SK-N-SH treated with all-trans-retinoic acid at 6 μM for 48 hours (cell line): Measurements from ENCODE around the gene ARHGAP22.

Experiments
- ESRRG ChIP-seq: fragments of 250-450 bp; sonication (Bioruptor Pico); IDR thresholded peaks from 2 replicates; pipeline ENCODE4 v1.6.1; 2021; ENCODE audit warnings: mild to moderate bottlenecking
- ISL1 ChIP-seq: fragments of 250-450 bp; sonication (Bioruptor Pico); IDR thresholded peaks from 2 replicates; pipeline ENCODE4 v2.1.2; 2022; ENCODE audit warnings: mild to moderate bottlenecking, moderate library complexity
- OSR1 ChIP-seq: fragments of 250-450 bp; sonication (Bioruptor Pico); IDR thresholded peaks from 2 replicates; pipeline ENCODE4 v1.8.0; 2022; ENCODE audit warnings: moderate library complexity, mild to moderate bottlenecking, inconsistent platforms
- PPARA ChIP-seq: fragments of 250-450 bp; sonication (Bioruptor Pico); IDR thresholded peaks from 2 replicates; pipeline ENCODE4 v1.5.0; 2020; ENCODE audit warnings: mild to moderate bottlenecking, borderline replicate concordance
- RARB ChIP-seq: fragments of 250-450 bp; sonication (Bioruptor Pico); IDR thresholded peaks from 2 replicates; pipeline ENCODE4 v1.8.0; 2021; ENCODE audit warnings: mild to moderate bottlenecking, moderate library complexity
- ZC3H10 ChIP-seq: fragments of 250-450 bp; sonication (Bioruptor Pico); IDR thresholded peaks from 2 replicates; pipeline ENCODE4 v1.5.1; 2021; ENCODE audit warnings: mild to moderate bottlenecking, moderate library complexity
- ZFP3 ChIP-seq: fragments of 250-450 bp; sonication (Bioruptor Pico); IDR thresholded peaks from 2 replicates; pipeline ENCODE4 v1.5.0; 2020; ENCODE audit warnings: mild to moderate bottlenecking, moderate library complexity
- ZFP30 ChIP-seq: fragments of 450-650 bp; formaldehyde crosslinking; IDR thresholded peaks from 2 replicates; pipeline ENCODE4 v1.5.0; 2022; ENCODE audit warnings: mild to moderate bottlenecking, moderate library complexity
- ZNF565 ChIP-seq: fragments of 450-650 bp; formaldehyde crosslinking; conservative IDR thresholded peaks from 2 replicates; pipeline ENCODE4 v1.5.0; 2020; ENCODE audit warnings: low read depth, mild to moderate bottlenecking, moderate library complexity
- TF ChIP-seq, protein P1 (sequence below): fragments of 250-450 bp; sonication (Bioruptor Pico); IDR thresholded peaks from 2 replicates; pipeline ENCODE4 v1.8.0; 2020; ENCODE audit warnings: mild to moderate bottlenecking, moderate library complexity, borderline replicate concordance
- TF ChIP-seq, protein P2 (sequence below): fragments of 250-450 bp; sonication (Bioruptor Pico); IDR thresholded peaks from 2 replicates; pipeline ENCODE4 v1.8.0; 2021; ENCODE audit warnings: low read depth, mild to moderate bottlenecking, moderate library complexity, borderline replicate concordance

DNA sequence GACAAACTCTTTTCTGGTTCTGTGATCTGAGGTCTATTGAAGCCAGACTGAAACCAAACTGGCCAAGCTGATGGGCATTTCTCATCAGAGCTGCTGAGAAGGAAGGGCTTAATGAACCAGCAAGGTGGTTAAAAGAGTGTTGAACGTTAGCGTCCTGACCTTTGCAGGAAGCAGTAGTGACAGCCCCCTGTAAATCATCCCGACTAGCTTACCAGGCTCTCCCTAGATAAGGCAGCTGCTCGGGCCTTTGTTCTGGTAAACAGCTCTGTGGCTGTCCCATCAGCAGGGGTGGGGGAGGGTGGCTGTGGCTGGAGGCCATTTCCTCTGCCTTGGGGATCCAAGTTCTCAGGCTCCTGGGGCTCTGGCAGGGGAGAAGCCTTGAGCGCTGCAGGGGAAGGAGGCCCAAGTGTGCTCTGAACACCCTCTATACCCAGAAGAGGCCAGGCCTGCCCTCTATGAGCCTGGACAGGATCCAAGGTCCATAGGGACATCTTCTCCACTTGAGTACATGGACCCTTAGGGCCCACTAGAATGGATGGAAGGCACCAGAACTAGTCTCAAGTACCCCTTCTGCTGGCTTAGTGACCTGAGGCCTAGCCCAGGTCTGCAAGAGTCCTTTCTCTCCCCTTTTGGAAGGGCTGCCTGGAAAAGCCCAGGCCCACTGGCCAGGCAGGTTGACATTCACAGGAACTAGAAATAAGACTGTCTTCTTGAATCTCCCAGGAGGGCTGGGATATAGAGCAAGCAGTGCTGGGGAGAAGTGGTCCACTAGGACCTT, 134.6 kb downstream of the ARHGAP22 start:
- TF ChIP-seq, protein P1, sequence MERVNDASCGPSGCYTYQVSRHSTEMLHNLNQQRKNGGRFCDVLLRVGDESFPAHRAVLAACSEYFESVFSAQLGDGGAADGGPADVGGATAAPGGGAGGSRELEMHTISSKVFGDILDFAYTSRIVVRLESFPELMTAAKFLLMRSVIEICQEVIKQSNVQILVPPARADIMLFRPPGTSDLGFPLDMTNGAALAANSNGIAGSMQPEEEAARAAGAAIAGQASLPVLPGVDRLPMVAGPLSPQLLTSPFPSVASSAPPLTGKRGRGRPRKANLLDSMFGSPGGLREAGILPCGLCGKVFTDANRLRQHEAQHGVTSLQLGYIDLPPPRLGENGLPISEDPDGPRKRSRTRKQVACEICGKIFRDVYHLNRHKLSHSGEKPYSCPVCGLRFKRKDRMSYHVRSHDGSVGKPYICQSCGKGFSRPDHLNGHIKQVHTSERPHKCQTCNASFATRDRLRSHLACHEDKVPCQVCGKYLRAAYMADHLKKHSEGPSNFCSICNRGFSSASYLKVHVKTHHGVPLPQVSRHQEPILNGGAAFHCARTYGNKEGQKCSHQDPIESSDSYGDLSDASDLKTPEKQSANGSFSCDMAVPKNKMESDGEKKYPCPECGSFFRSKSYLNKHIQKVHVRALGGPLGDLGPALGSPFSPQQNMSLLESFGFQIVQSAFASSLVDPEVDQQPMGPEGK (CRISPR knock-in tag), result no peak
- TF ChIP-seq ISL1 (no peak), ZFP30 (CRISPR knock-in tag) (no peak), RARB (CRISPR knock-in tag) (no peak), ESRRG (CRISPR knock-in tag) (no peak), ZC3H10 (no peak), PPARA (CRISPR knock-in tag) (no peak), OSR1 (CRISPR knock-in tag) (no peak), ZFP3 (CRISPR knock-in tag) (no peak), ZNF565 (no peak)
- TF ChIP-seq, protein P2, sequence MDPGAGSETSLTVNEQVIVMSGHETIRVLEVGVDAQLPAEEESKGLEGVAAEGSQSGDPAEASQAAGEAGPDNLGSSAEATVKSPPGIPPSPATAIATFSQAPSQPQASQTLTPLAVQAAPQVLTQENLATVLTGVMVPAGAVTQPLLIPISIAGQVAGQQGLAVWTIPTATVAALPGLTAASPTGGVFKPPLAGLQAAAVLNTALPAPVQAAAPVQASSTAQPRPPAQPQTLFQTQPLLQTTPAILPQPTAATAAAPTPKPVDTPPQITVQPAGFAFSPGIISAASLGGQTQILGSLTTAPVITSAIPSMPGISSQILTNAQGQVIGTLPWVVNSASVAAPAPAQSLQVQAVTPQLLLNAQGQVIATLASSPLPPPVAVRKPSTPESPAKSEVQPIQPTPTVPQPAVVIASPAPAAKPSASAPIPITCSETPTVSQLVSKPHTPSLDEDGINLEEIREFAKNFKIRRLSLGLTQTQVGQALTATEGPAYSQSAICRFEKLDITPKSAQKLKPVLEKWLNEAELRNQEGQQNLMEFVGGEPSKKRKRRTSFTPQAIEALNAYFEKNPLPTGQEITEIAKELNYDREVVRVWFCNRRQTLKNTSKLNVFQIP (CRISPR knock-in tag), result no peak
